Measurements from ENCODE around the gene RALGPS1. TPM values are rescaled to one million over a fixed set of nuclear protein-coding genes. Genes with fewer than 3 reads are reported as not detected.

RALGPS1 gene
- total and polyA plus RNA-seq, 2 of the 8 experiments (the other 6 are each of a cell fraction or from before 2014, with no cell fraction given): 20.0 to 23.5 TPM

- TF ChIP-seq RAD21 (IDR thresholded peaks at IDR 0.05 in 1 of 2, conservative IDR thresholded peaks at IDR 0.05 in 1 of 2; ENCODE audit: low read depth in 2 of 2, low read length in 2 of 2): no peak
Observed at GRCh38 chr9:127050591-127051001, 136.0 kb downstream of the RALGPS1 start (continued).

Measured in H1 (cell line).